Left forelimb (tissue), 1 donor: ENCODE data around the gene CD101.
A peak's percentile ranks its signal among the peaks of the same experiment; 100 is the strongest.

Experiments
- DNase-seq: peaks from one replicate; pipeline ENCODE4 v3.0.0-alpha.2; 2018; ENCODE audit warnings: low spot score

Gene CD101

DNA sequence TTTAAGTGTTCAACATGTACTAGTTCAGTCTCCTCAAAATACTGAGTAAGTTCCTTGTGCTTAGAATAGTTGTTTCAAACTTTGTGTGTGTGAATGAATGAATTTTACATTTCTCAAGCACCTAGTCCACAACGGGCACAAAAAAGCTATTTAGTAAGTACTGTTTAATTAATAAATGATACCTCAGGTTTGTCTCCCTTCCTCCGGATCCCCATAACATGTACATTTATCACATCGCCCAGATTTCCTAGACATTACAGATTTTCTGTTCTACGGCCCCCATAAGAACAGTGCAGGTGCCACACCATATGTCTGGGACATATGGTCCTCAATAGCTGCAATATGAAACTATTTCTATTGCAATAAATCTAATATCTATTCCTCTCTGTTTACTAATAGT lies 57.2 kb downstream of the CD101 start:
- DNase-seq = no peak

DNA sequence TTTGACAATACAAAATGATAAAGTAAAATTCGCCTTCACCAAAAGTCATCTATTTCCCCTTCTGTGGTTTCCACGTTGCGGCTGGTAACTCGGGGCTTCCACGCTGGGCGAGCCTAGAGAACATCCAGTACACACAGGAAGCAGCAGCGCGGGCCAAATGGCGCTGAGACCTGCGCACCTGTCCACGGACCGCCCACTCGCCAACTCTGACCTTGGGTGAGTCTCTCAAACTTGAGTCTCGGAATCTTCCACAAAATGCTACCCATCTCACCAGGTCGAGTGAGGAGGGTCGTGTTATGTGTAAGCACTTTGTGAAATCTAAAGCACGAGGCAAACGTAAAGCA lies 57.7 kb downstream of the CD101 start:
- DNase-seq = no peak

DNA sequence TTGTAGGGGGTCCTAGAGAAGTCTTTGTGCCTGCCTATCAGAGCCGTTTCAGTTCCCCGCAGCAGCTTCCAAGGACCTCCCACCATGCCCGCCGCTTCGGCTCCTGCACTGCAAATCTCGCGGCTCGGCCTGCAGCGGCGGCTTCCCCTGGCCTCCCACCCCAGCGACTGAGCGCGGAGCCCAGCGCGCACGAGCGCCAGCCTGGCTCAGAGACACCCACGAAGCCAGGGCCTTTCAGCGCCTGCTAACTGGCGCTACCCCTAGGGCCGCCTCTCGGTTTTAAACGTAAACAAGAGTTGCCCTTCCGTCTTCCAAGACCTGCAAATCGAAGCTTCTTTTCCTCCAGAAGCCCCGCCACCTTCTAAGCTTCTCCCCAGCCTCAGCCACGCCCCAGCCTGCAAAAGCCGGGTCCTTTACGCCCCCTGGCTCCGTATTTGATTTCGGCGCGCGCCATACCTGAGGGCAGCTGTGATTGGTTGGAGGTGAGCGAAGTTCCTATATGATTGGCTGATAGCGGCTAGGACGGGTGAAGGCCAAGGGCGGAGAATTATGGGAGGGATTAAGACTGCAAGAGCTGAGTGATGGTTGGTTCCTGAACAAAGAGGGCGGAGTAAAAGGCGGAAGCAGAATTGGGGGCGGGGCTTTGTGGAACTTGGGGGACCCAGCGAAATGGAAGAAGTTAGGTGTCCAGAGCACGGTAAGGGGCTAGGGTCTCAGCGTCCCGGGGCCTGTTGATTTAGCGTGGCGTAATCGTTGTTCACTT lies 58.3 kb downstream of the CD101 start, which contains the start of gene TTF2:
TSS of gene TTF2 (plus strand) at position 649 of the 763 bp plus-strand sequence. CDS start at position 670, 21 bp downstream.
- DNase-seq = peak; percentile 93

DNA sequence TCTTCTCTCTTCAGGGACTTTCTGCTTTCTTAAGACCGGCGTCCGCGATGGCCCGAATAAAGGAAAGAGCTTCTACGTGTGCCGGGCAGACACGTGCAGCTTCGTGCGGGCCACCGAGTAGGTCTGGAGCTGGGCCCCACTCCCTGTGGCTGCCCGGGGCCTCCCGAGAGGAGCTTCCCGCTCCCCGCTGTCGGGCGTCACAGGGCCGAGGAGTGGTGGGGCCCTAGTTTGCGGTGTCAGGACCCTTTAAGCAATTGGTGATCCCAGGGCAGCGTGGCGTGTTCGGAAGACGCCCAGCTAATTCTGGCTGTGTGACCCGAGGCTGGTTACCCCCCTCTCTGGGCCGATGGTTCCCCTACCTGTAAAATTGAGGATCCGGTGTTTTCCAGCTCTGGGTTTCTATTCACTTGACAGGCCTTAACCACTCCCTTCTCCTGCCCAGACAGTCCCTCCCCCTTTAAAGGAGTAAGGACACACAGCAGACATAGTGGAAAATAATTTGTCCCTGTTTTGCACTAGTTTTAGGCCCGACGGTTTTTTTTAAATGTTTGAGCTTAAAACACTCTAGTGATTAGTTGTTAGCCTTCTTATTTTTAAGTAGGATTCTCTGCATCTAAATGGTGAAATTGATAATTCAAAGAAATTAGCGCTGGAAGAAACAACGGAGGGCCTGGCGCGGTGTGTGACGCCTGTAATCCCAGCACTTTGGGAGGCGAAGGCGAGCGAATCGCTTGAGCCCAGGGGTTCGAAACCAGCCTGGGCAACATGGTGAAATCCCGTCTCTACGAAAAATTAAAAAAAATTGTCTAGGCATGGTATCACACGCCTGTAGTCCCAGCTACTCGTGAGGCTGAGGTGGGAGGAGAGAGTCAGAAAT lies 59.1 kb downstream of the CD101 start:
- no peak for DNase-seq

DNA sequence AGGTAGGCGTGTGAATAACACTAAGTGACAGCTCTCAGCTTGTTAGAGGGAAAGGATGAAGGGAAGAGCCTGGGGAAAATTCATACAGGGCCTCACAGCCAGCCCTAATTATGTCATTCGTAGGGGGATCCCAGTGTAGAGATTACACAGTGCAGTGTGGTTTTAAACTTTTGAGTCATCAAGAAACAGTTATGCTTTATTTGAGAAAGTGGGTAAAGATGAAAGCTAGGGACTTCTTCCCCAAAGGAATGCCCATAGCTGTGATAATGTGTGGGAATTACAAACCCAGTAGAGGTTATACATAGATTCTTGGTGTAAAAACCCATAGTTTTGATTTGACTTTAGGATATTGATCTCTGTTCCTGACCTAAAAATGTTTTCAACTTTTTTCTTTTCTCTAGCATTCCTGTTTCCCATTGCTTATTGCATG lies 60.4 kb downstream of the CD101 start:
- no peak for DNase-seq

DNA sequence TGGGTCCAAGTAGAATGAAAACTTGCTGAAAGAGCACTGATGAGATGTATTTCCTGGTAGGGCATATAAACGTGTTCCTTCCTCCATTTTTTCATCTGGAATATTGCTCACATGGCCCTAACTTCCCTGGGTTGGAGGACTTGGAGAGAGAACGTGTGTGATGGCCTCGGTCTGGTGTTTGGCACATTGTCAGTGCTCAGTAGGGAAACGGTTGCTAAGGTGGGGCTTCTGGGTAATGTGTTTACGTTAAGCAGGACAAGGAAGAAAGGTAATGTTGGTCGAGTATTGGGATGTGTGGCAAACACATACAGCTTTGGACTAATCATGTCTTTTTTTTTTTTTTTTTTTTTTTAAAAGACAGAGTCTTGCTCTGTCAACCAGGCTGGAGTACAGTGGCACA lies 64.8 kb downstream of the CD101 start:
- DNase-seq = no peak

DNA sequence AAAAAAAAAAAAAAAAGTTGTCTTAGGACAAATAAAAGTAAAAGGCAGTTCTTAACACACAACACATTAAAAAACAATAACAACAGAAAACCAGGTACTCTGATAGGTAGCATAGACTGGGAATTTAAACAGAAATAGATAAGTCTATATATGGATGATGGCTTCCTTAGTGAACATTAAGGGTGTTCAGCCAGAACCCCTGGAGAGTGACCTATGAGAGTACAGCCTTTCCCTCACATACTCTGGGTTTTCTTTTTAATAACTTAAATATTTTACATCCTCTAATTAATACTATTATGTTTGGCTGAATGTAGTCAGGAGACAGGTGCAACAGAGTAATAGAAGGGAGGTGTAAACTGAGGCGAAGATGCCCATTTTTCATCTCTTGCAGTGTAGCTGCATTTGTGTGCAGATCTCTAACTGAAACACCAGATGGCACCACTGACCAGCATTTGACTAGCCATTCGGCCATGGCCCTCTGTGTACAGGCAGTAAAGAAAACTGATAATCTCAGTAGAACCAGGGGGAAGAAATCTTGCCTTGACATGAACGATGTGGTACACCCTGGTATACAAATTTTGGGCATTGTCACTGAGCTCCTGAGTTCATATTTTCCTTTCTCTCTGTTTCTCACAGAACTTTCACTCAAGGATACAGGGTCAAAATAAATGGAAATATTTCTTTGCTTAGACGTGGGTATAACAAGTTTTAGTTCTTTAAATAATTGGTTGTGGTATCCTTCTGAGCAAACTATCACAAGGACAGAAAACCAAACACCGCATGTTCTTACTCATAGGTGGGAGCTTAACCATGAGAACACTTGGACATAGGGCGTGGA lies 66.2 kb downstream of the CD101 start:
- no peak for DNase-seq

DNA sequence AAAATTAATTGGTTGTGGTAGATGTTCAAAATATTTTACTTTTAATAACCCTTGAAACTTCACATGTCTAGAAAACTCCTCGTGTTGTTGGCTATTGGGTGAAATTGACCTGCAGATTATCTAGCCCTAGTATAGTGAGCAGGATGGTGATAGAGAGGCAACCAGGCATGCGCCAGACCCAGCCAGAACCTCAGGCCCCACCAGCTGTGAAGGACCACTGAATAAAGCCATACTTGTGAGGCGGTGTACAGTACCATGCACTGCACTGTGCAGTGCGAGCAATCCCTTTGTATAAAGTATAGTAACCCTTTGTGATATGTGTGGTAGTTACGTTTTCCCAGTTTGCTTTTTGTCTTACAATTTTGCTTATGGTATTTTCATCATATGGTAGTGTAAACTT lies 67.0 kb downstream of the CD101 start:
- no peak for DNase-seq

DNA sequence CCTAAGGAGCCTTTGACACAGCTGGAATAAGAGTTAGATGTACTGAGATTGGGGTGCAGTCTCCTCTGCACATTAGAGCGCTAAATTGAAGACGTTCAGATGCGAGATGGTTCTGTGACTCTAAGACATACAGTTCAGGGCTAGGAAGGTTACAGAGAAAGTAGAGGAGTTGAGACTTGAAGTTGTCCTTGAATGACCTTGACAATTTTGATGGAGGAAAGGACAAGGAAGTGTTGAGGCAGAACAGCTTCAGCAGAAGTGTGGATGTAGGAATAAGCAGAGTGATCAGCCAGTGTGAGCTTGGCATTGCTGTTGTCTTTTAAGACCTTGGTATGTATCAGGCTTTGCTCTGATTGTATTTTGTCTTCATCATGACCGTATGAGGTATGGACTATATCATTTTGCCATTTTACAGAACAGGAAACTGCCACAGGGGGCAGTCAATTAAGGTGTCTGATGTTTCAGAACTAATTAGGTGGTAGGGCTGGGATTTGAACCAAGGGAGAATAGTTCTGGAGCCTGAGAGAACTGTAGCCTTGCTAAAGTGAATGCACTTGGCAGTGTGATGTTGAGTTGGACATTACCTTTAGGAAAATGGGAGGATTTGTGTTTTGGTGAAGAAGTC lies 67.8 kb downstream of the CD101 start:
- no peak for DNase-seq

DNA sequence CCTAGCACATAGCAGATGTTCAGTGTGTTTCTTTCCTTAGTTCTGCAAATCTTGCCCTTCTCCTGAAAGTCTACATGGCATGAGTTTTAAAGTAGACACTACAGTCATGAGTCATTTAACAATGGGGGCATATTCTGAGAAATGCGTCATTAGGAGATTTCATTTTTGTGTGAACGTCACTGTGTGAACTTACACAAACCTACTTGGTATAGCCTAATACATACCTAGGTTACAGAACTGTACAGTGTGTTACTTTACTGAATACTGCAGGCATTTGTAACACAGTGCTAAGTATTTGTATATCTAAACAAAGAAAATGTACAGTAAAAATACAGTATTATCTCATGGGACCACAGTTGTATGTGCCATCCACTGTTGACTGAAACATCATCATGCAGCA lies 68.6 kb downstream of the CD101 start:
- DNase-seq = no peak

DNA sequence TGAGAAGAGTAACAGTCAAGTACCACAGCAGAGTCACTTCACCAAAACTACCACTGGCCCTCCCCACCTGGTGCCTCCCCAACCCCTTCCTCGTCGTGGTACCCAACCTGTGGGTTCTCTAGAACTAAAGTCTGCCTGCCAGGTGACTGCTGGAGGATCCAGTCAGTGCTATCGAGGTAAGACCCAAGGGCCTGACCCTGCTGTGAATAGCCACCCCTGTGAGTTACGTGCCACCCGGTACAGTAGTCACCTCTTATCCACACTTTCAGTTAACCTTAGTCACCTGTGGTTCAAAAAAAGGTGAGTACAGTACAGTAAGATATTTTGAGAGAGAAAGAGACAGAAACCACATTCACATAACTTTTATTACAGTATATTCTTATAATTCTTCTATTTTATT lies 75.1 kb downstream of the CD101 start:
- no peak for DNase-seq

DNA sequence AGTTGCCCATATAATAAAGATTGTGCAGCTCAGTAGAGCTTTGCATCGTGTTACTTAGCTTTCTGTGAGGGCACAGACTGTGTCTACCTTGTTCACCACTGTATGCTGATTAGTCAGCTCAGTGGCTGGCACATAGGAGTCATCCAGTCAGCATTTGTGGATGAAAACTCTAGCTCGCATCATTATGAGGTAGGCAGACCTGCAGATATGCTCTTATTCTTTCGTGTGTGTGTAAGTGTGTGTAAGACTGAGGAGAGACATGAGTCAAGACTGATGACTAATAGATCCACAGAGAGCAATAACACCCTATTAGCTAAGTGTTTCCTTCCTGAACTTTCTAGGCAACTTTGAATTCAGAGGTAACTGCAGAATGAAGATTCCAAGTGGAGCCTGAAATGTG lies 75.7 kb downstream of the CD101 start:
- no peak for DNase-seq

DNA sequence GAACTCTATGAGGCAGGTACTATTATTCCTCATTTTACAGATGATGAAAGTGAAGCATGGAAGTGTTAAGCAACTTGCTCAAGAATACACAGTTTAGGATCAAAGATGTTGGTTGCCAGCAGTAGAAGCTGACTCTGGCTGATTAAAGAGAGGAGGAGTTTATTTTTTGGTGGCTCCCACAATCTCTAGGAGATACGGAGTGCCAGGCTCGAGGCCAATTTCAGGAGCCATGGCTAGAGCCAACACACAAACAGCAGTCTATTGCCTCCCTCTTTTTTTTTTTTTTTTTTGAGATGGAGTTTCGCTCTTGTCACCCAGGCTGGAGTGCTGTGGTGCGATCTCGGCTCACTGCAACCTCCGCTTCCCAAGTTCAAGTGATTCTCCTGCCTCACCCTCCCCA lies 78.2 kb downstream of the CD101 start:
- no peak for DNase-seq

DNA sequence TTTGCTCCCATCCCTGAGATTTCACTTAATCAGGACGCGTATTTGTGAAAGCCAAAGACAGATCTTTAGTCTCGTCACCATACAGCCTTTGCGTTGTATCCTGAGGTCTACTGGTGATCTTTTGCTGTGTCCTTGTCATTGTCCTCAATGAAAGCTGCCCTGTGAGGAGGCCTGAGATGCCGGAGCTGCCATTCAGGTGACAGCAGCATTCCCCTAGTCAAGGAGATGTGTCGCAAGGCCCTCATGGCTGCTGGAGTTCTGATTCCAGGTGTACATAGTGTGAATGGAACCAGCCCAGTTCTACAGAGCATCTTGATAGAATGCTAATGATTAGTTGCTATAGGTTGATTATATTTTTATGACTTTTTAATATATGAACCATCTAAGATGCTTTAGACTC lies 82.7 kb downstream of the CD101 start:
- no peak for DNase-seq
